GM12864 (cell line): Measurements from ENCODE around the gene PTK6.

Source experiments
- DNase-seq: peaks from one replicate; pipeline ENCODE4 v3.0.0-alpha.2; 2011; ENCODE audit warnings: low read depth
- H3K4me3 ChIP-seq: 2 replicates; pipeline ENCODE4 v1.5.1; 2011; ENCODE audit warnings: mild to moderate bottlenecking, low read depth, low read length, control low read depth
- CTCF ChIP-seq: IDR thresholded peaks from 2 replicates; pipeline ENCODE4 v1.5.1; 2011; ENCODE audit warnings: low read depth, mild to moderate bottlenecking, moderate library complexity, low read length, control low read depth, inconsistent platforms; ENCODE audit errors: missing control alignments

The PTK6 gene

GRCh38 chr20:63502671-63503172, 34.5 kb downstream of the PTK6 start:
- H3K4me3 ChIP-seq = no peak overlapping the region
- no peak for DNase-seq
- no peak for TF ChIP-seq CTCF

- no peak for DNase-seq
- H3K4me3 ChIP-seq = no peak overlapping the region
These were observed 35.1 kb downstream of the PTK6 start for GRCh38 chr20:63501818-63502670.

GRCh38 chr20:63500902-63501817, 36.0 kb downstream of the PTK6 start:
- TF ChIP-seq CTCF = no peak
- DNase-seq = no peak
- no peak overlapping the region for H3K4me3 ChIP-seq

More at GRCh38 chr20:63501818-63502670, 35.1 kb downstream of the PTK6 start:
- no peak for TF ChIP-seq CTCF

DNA sequence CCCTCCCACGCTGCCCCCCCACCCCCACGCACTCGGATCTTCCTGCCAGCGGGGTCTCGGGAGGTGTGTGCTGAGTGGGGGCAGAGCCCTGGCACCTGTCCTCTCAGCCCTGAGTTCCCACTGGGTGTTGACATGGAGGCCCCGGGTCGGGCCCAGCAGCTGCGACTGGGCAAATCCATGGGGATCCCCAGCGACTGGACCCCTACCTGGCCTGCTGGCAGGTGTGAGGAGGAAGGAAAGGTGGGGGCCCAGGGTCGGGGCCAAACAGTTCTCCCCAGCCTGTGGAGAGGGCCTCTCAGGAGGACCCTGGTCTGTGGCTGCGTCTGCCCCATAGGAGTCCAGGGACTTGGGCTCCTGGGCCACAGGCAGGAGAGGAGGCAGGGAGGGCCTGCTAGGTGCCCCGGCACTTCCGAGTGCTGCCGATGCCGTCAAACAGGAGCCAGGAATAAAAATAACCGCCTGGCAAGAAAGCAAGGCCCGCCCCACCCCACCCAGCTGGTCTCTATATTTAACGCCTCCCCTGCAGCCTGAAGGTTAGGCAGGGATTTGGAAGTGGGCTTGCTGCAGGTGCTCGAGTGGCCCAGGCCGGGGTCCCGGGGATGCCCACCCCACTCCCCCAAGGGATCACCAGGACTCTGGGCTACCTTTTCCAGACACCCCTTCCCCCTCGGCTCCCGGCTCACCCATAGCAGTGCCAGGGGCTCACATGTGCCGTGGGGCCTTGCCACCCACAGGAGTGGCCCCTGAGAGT, 36.9 kb downstream of the PTK6 start:
- no peak for TF ChIP-seq CTCF
- DNase-seq = no peak

DNA sequence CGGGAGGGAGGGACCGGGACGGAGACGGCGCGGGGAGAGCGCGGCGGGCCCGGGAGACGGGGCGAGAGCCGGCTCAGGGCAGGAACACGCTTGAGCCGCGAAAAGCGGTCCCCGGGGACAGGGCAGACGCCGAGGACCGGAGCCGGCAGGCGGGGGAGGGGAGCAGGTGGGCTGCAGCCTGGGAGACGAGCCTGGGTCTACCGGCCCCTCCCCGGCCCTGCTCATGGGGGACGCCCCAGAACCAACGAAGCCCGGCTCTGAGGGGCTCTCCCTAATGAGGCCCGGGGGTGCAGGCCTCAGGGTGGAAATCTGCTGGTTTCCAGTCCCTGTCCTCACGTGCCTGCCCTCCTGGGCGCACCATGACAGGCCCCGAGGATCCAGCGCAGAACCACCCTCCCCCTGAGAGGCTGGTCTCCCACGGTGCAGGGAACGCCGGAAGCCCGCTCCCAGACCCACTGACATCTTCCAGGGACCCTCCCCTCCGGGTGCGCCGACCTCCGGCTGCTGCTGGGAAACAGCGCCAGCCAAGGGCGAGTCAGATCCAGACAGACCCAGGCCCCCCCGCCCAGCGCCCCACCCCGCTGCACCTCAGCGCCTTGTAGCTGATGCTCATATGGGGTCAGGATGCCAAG, 37.7 kb downstream of the PTK6 start:
- DNase-seq = no peak
- TF ChIP-seq CTCF = no peak
- H3K4me3 ChIP-seq = no peak overlapping the region

More for the DNA sequence above, 36.9 kb downstream of the PTK6 start:
- H3K4me3 ChIP-seq = no peak overlapping the region

GRCh38 chr20:63498960-63499337, 38.2 kb downstream of the PTK6 start, which contains the start of gene EEF1A2:
EEF1A2 (minus strand) TSS chr20:63499083; CDS start chr20:63497763, 1,320 bp downstream.
- no peak within 1 kb of the TSS; the same call in 1 of the 2 replicates for H3K4me3 ChIP-seq
- no peak for DNase-seq
- peak; percentile 6 for TF ChIP-seq CTCF
